ENCODE results near the gene DYRK2.

The DYRK2 gene

GRCh38 chr12:67677166-67677565, 28.6 kb downstream of the DYRK2 start:
- no peak overlapping the region for H3K4me3 ChIP-seq (ENCODE audit: low read depth, low read length)
- no peak for TF ChIP-seq CTCF (IDR thresholded peaks at IDR 0.05; ENCODE audit: low read depth, low read length)

GRCh38 chr12:67681105-67681778, 32.7 kb downstream of the DYRK2 start:
- H3K4me3 ChIP-seq (ENCODE audit: low read depth, low read length) = no peak overlapping the region
- no peak for TF ChIP-seq CTCF (IDR thresholded peaks at IDR 0.05; ENCODE audit: low read depth, low read length)

GRCh38 chr12:67681941-67682620, 33.5 kb downstream of the DYRK2 start:
- no peak for TF ChIP-seq CTCF (IDR thresholded peaks at IDR 0.05; ENCODE audit: low read depth, low read length)
- H3K4me3 ChIP-seq (ENCODE audit: low read depth, low read length) = no peak overlapping the region

- TF ChIP-seq CTCF (IDR thresholded peaks at IDR 0.05; ENCODE audit: low read depth, low read length) = no peak
- H3K4me3 ChIP-seq (ENCODE audit: low read depth, low read length) = no peak overlapping the region
Observed at GRCh38 chr12:67689385-67689784, 40.8 kb downstream of the DYRK2 start.

- H3K4me3 ChIP-seq (ENCODE audit: low read depth, low read length) = no peak overlapping the region
- no peak for TF ChIP-seq CTCF (IDR thresholded peaks at IDR 0.05; ENCODE audit: low read depth, low read length)
Observed at GRCh38 chr12:67690656-67691055, 42.1 kb downstream of the DYRK2 start.

GRCh38 chr12:67691220-67691619, 42.7 kb downstream of the DYRK2 start:
- no peak for TF ChIP-seq CTCF (IDR thresholded peaks at IDR 0.05; ENCODE audit: low read depth, low read length)
- H3K4me3 ChIP-seq (ENCODE audit: low read depth, low read length) = no peak overlapping the region

- H3K4me3 ChIP-seq (ENCODE audit: low read depth, low read length) = no peak overlapping the region
- no peak for TF ChIP-seq CTCF (IDR thresholded peaks at IDR 0.05; ENCODE audit: low read depth, low read length)
Observed at GRCh38 chr12:67692135-67692534, 43.6 kb downstream of the DYRK2 start.

Data from WI38 (cell line).